Neural progenitor cell (in vitro differentiated cells): ENCODE data around the gene UQCR11.

Experiments used
- EZH2 ChIP-seq: fragments of 200-600 bp; sonication (generic); IDR thresholded peaks from 2 replicates; pipeline ENCODE4 v1.6.1; 2017; ENCODE audit warnings: antibody characterized with exemption, mild to moderate bottlenecking, moderate library complexity
- TF ChIP-seq, protein P1 (sequence below): fragments of 200-600 bp; sonication (generic); IDR thresholded peaks from 2 replicates; pipeline ENCODE4 v1.5.1; 2017; ENCODE audit warnings: antibody characterized with exemption, mild to moderate bottlenecking

- TF ChIP-seq, protein P1, sequence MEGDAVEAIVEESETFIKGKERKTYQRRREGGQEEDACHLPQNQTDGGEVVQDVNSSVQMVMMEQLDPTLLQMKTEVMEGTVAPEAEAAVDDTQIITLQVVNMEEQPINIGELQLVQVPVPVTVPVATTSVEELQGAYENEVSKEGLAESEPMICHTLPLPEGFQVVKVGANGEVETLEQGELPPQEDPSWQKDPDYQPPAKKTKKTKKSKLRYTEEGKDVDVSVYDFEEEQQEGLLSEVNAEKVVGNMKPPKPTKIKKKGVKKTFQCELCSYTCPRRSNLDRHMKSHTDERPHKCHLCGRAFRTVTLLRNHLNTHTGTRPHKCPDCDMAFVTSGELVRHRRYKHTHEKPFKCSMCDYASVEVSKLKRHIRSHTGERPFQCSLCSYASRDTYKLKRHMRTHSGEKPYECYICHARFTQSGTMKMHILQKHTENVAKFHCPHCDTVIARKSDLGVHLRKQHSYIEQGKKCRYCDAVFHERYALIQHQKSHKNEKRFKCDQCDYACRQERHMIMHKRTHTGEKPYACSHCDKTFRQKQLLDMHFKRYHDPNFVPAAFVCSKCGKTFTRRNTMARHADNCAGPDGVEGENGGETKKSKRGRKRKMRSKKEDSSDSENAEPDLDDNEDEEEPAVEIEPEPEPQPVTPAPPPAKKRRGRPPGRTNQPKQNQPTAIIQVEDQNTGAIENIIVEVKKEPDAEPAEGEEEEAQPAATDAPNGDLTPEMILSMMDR = no peak
- no peak for TF ChIP-seq EZH2
Measured at GRCh38 chr19:1611353-1611752, 6.1 kb upstream of the UQCR11 start.
